ENCODE results near the gene CACNB4.
"Not testable (repeated sequence)": the region's sequence is repeated elsewhere in the genome, so short reads cannot be mapped to it uniquely, and the experiment has no call there.

CACNB4 gene

GRCh38 chr2:151878655-151879563 is 219.9 kb downstream of the CACNB4 start:
- TF ChIP-seq, protein P1, sequence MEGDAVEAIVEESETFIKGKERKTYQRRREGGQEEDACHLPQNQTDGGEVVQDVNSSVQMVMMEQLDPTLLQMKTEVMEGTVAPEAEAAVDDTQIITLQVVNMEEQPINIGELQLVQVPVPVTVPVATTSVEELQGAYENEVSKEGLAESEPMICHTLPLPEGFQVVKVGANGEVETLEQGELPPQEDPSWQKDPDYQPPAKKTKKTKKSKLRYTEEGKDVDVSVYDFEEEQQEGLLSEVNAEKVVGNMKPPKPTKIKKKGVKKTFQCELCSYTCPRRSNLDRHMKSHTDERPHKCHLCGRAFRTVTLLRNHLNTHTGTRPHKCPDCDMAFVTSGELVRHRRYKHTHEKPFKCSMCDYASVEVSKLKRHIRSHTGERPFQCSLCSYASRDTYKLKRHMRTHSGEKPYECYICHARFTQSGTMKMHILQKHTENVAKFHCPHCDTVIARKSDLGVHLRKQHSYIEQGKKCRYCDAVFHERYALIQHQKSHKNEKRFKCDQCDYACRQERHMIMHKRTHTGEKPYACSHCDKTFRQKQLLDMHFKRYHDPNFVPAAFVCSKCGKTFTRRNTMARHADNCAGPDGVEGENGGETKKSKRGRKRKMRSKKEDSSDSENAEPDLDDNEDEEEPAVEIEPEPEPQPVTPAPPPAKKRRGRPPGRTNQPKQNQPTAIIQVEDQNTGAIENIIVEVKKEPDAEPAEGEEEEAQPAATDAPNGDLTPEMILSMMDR (IDR thresholded peaks at IDR 0.05; ENCODE audit: insufficient read depth, missing control alignments), result no peak
- FAIRE-seq (no peak), DNase-seq (ENCODE audit: insufficient read length, low spot score) (no peak)

GRCh38 chr2:151878204-151878603 is 220.6 kb downstream of the CACNB4 start:
- DNase-seq (ENCODE audit: insufficient read length, low spot score) (no peak), FAIRE-seq (no peak)
- TF ChIP-seq, protein P1 (IDR thresholded peaks at IDR 0.05; ENCODE audit: insufficient read depth, missing control alignments), result no peak

GRCh38 chr2:151875631-151876030 is 223.2 kb downstream of the CACNB4 start:
- DNase-seq (ENCODE audit: insufficient read length, low spot score); FAIRE-seq: not testable (repeated sequence)

- TF ChIP-seq, protein P1 (IDR thresholded peaks at IDR 0.05; ENCODE audit: insufficient read depth, missing control alignments), result no peak
- FAIRE-seq, result no peak
- no peak for DNase-seq (ENCODE audit: insufficient read length, low spot score)
These were observed 226.4 kb downstream of the CACNB4 start for GRCh38 chr2:151872463-151872862.

DNA sequence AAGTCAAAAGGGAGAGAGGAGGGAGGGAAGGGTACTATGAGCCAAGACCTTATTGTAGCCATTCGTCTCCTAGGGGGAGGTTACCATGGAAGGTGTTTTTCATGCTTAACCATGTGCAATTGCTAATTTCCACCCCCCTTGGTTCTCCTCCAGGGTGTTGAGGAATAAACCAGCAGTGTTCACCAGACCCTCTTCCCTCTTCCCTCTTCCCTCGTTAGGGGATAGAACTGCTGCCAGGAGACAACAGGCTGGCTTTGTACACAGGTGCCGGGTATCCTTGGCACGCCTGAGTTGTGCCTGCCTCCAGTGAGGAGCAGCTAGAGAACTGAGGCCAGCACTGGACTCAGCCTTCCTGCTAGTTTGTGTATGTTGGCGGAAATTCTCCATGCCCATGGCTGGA is 229.6 kb downstream of the CACNB4 start:
- no peak for DNase-seq (ENCODE audit: insufficient read length, low spot score)
- no peak for FAIRE-seq
- TF ChIP-seq, protein P1 (IDR thresholded peaks at IDR 0.05; ENCODE audit: insufficient read depth, missing control alignments), result no peak

DNA sequence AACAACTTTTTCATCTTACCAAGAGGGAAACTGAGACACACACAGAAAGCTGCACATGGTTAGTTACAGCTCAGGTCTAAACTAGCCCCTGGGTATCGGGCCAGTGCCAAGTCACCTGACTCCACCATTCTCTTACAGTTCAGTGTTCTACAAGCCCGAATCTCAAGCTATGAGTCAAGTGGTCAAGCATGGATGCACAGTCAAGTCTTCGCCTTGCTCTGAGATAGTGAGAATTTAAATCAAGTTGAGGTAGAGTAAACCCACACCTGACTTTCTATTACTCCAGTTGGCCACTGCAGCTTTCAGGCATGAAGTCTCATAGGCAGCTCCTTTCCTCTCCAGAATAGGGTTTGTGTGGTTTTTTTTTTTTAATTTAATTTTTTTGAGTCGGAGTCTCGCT is 236.1 kb downstream of the CACNB4 start:
- FAIRE-seq, result no peak
- DNase-seq (ENCODE audit: insufficient read length, low spot score), result no peak
- TF ChIP-seq, protein P1 (IDR thresholded peaks at IDR 0.05; ENCODE audit: insufficient read depth, missing control alignments), result no peak

DNA sequence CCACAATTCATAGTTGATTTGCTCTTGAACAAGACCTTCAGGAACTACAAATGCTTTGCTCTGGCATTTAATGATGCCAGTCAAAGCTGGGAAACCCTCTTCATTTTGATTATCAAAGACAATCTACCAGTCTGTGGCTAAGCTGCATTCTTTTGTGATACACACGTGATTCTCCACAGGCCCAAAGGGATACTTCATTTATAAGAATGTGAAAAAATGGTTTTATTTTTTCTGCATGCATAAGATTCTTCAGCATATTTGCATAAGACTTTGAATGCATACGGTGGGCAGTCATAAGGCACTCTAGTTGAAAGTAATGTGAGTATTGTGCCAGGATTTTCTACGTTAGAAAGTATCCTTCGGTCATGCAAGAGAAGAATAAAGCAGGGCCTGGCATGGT is 237.7 kb downstream of the CACNB4 start:
- TF ChIP-seq, protein P1 (IDR thresholded peaks at IDR 0.05; ENCODE audit: insufficient read depth, missing control alignments), result no peak
- FAIRE-seq, result no peak
- no peak for DNase-seq (ENCODE audit: insufficient read length, low spot score)

All from D721Med (cell line).